Measurements from ENCODE around the gene MTA3.

DNA sequence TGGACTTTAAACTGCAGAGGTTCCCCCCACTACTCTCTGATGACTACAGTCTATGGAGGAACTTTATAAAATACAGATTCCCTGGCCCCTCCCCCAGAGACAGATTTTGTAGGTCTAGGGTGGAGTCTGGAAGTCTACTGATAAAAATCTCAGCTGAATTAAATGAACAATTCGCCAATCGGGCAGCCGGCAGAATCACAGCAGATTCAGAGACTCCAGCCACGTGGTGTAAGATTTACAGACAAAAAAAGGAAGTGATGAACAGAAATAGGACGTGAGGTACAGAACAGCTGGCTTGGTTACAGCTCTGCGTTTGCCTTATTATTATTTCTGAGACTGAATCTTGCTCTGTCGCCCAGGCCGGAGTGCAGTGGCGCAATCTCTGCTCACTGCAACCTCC is 21.4 kb upstream of the MTA3 start:
- TF ChIP-seq, protein P1, sequence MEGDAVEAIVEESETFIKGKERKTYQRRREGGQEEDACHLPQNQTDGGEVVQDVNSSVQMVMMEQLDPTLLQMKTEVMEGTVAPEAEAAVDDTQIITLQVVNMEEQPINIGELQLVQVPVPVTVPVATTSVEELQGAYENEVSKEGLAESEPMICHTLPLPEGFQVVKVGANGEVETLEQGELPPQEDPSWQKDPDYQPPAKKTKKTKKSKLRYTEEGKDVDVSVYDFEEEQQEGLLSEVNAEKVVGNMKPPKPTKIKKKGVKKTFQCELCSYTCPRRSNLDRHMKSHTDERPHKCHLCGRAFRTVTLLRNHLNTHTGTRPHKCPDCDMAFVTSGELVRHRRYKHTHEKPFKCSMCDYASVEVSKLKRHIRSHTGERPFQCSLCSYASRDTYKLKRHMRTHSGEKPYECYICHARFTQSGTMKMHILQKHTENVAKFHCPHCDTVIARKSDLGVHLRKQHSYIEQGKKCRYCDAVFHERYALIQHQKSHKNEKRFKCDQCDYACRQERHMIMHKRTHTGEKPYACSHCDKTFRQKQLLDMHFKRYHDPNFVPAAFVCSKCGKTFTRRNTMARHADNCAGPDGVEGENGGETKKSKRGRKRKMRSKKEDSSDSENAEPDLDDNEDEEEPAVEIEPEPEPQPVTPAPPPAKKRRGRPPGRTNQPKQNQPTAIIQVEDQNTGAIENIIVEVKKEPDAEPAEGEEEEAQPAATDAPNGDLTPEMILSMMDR (conservative IDR thresholded peaks at IDR 0.05 in 1 of 2, IDR thresholded peaks at IDR 0.05 in 1 of 2; ENCODE audit: low read depth in 1 of 2, low read length in 2 of 2), result no peak
- no peak for TF ChIP-seq EZH2 (IDR thresholded peaks at IDR 0.05; ENCODE audit: low read length, missing control alignments)

Measured in fibroblast of lung (primary cell).